PC-9 (cell line): ENCODE results near the gene TRIM36.

Source experiments
- CTCF ChIP-seq: fragments of 200-600 bp; sonication (generic); conservative IDR thresholded peaks from 2 replicates; pipeline ENCODE4 v1.6.1; 2017; ENCODE audit warnings: mixed run types, antibody characterized with exemption, mild to moderate bottlenecking, moderate library complexity
- EZH2 ChIP-seq: fragments of 200-600 bp; sonication (generic); IDR thresholded peaks from 2 replicates; pipeline ENCODE4 v1.8.0; 2017; ENCODE audit warnings: antibody characterized with exemption, low read depth

- TF ChIP-seq CTCF (no peak), EZH2 (no peak)
Observed at GRCh38 chr5:115170929-115171510, 1.3 kb upstream of the TRIM36 start.
